Esophagus squamous epithelium (tissue), 4 donors: ENCODE measurements around the gene ACLY.

Experiments
- POLR2A ChIP-seq, 4 donors: fragments of 450-650 bp; IDR thresholded peaks; one replicate each; pipeline ENCODE4 v1.6.1; 2017; ENCODE audit warnings: antibody characterized with exemption in 4 of 4, mild to moderate bottlenecking in 4 of 4, moderate library complexity in 3 of 4
- TF ChIP-seq, protein P1 (sequence below), 6 experiments: fragments of 450-650 bp in 4 of 6; fragments of 200-600 bp in 2 of 6; sonication (generic) in 2 of 6; IDR thresholded peaks; one replicate each; pipeline ENCODE4 v1.5.1; 2016 to 2019; ENCODE audit warnings: antibody characterized with exemption in 6 of 6, mild to moderate bottlenecking in 4 of 6, moderate library complexity in 4 of 6

- TF ChIP-seq, protein P1, sequence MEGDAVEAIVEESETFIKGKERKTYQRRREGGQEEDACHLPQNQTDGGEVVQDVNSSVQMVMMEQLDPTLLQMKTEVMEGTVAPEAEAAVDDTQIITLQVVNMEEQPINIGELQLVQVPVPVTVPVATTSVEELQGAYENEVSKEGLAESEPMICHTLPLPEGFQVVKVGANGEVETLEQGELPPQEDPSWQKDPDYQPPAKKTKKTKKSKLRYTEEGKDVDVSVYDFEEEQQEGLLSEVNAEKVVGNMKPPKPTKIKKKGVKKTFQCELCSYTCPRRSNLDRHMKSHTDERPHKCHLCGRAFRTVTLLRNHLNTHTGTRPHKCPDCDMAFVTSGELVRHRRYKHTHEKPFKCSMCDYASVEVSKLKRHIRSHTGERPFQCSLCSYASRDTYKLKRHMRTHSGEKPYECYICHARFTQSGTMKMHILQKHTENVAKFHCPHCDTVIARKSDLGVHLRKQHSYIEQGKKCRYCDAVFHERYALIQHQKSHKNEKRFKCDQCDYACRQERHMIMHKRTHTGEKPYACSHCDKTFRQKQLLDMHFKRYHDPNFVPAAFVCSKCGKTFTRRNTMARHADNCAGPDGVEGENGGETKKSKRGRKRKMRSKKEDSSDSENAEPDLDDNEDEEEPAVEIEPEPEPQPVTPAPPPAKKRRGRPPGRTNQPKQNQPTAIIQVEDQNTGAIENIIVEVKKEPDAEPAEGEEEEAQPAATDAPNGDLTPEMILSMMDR (IDR thresholded peaks at IDR 0.05) = no peak
- no peak for TF ChIP-seq POLR2A (IDR thresholded peaks at IDR 0.05)
Observed at GRCh38 chr17:41935641-41936040, 16.9 kb upstream of the ACLY start.
